ENCODE measurements around the gene KCNK18. TPM values are rescaled to one million over a fixed set of nuclear protein-coding genes. Genes with fewer than 3 reads are reported as not detected.
A peak's percentile ranks its signal among the peaks of the same experiment; 100 is the strongest.

KCNK18 gene
- total and polyA plus RNA-seq, 2 of the 8 experiments (the other 6 are each of a cell fraction or from before 2014, with no cell fraction given): not detected

- H2BK120ac ChIP-seq (replicated peaks; ENCODE audit: low read depth, low read length): no peak overlapping the region
- H2BK15ac ChIP-seq (ENCODE audit: low read length): no peak overlapping the region
- no peak overlapping the region for H4K5ac ChIP-seq (ENCODE audit: insufficient read length, low read depth, low read length)
- peaks cover 0 to 1% of the 10 kb centered on the region in 2 experiments for H4K20me1 ChIP-seq (replicated peaks in 1 of 2; ENCODE audit: control insufficient read depth in 1 of 2, insufficient read depth in 2 of 2, low read length in 2 of 2)
- peaks cover 7 to 29% (median 25%) of the 10 kb centered on the region in 4 experiments for H3K27me3 ChIP-seq (replicated peaks in 1 of 4; ENCODE audit: control insufficient read depth in 3 of 4, extremely low read depth in 1 of 4, insufficient read depth in 3 of 4, low read length in 3 of 4)
- H3K9ac ChIP-seq (replicated peaks in 1 of 4; ENCODE audit: extremely low read depth in 1 of 4, low read depth in 3 of 4, low read length in 3 of 4): no peak overlapping the region
- DNase-seq (ENCODE audit: low read depth in 1 of 2, low spot score in 2 of 2) (no peak), FAIRE-seq (no peak)
- H3K9me3 ChIP-seq (ENCODE audit: insufficient read depth in 2 of 2, low read depth in 1 of 2, low read length in 1 of 2): peaks cover 0 to 3% of the 10 kb centered on the region in 2 experiments; a peak in 1 of 4 replicates
- ChIA-PET CTCF (ENCODE audit: partially characterized antibody) (interaction anchor here (0.6 to 8.7 kb wide), 57 partner anchors 9 to 601 kb away, joined by 3 to 118 read pairs (median 6); partner anchors contain the start of gene KCNK18), POLR2A (ENCODE audit: partially characterized antibody) (interaction anchor here (1.5 to 1.6 kb wide), 2 partner anchors 8 to 93 kb away, joined by 3 read pairs; no protein-coding TSS in a partner anchor)
- no peak overlapping the region for H3K23ac ChIP-seq (ENCODE audit: insufficient read length)
- H3K23me2 ChIP-seq (ENCODE audit: low read depth, low read length): peaks cover 6% of the 10 kb centered on the region
- peaks cover 0 to 6% (median 5%) of the 10 kb centered on the region in 4 experiments; a peak in 5 of 7 replicates for H3K4me1 ChIP-seq (replicated peaks in 1 of 4; ENCODE audit: control insufficient read depth in 3 of 4, insufficient read depth in 4 of 4, low read length in 3 of 4)
- no peak overlapping the region for H3K27ac ChIP-seq (ENCODE audit: low read depth, low read length)
- no peak overlapping the region for H3K4ac ChIP-seq (replicated peaks; ENCODE audit: insufficient read length, low read depth, low read length)
- peak overlapping the region; percentile 83 for H4K8ac ChIP-seq (ENCODE audit: extremely low read depth, insufficient read depth, low read length)
- H2BK12ac ChIP-seq (ENCODE audit: low read depth, low read length): peak overlapping the region; percentile 46; the same call in 1 of the 2 replicates
- no peak overlapping the region for H3K56ac ChIP-seq (replicated peaks; ENCODE audit: insufficient read length, low read depth, low read length)
- H2BK20ac ChIP-seq (ENCODE audit: low read length): no peak overlapping the region
- no peaks in the 10 kb centered on the region for H3K79me1 ChIP-seq (ENCODE audit: low read depth, low read length)
- 78% methylated on average over 15 of the region's 15 CpGs; no CpG with 5 or more reads in 1 of the 2 experiments for WGBS, 2 experiments (ENCODE audit: extremely low coverage in 1 of 2, insufficient coverage in 1 of 2, insufficient read length in 1 of 2, insufficient replicate concordance in 2 of 2, low coverage in 1 of 2, low lambda C conversion rate in 2 of 2, missing lambda C conversion rate in 1 of 2)
- H3K18ac ChIP-seq (ENCODE audit: extremely low read depth, low read length): no peak overlapping the region
- H3K14ac ChIP-seq (ENCODE audit: insufficient read length): no peak overlapping the region
- no peaks in the 10 kb centered on the region for H3K79me2 ChIP-seq (ENCODE audit: control insufficient read depth in 1 of 2, insufficient read depth in 2 of 2, low read length in 2 of 2)
- H4K91ac ChIP-seq (replicated peaks; ENCODE audit: insufficient read length, low read length): no peak overlapping the region
- H2AK5ac ChIP-seq (ENCODE audit: low read depth, low read length): no peak overlapping the region
- H2AFZ ChIP-seq (ENCODE audit: low read length): peak overlapping the region; percentile 71; the same call in 1 of the 2 replicates
- peak overlapping the region in 2 of 4 experiments; percentile 64 to 81; a peak in 4 of 8 replicates for H3K4me3 ChIP-seq (ENCODE audit: extremely low read depth in 1 of 4, insufficient read depth in 2 of 4, low read depth in 3 of 4, low read length in 4 of 4)
- H3K4me2 ChIP-seq (ENCODE audit: insufficient read depth in 1 of 2, low read depth in 2 of 2, low read length in 2 of 2): peak overlapping the region; percentile 72 to 100
- no peaks in the 10 kb centered on the region for H3K36me3 ChIP-seq (ENCODE audit: control insufficient read depth in 2 of 4, insufficient read depth in 4 of 4, low read length in 3 of 4)
- TF ChIP-seq SP1 (IDR thresholded peaks at IDR 0.05; ENCODE audit: low read depth, low read length): no peak
- TF ChIP-seq SUZ12 (IDR thresholded peaks at IDR 0.05; ENCODE audit: low read length): no peak
- no peak for TF ChIP-seq CTBP2 (IDR thresholded peaks at IDR 0.05; ENCODE audit: borderline replicate concordance, insufficient read depth, insufficient read length, low read length)
- no peak overlapping the region for H2BK5ac ChIP-seq (ENCODE audit: low read depth, low read length)
Observed at GRCh38 chr10:117216028-117216427, 18.7 kb downstream of the KCNK18 start.

Data from H1 (cell line).